Mesendoderm (in vitro differentiated cells): ENCODE measurements around the gene CPAMD8.

Experiments
- DNase-seq: peaks from one replicate; pipeline ENCODE4 v3.0.0; 2013
- H2AK5ac ChIP-seq: 2 replicates; pipeline ENCODE4 v1.6.1; 2013; ENCODE audit warnings: low read length, inconsistent platforms
- H2BK120ac ChIP-seq: 2 replicates; pipeline ENCODE4 v1.6.1; 2013; ENCODE audit warnings: low read depth, mild to moderate bottlenecking, low read length, moderate library complexity, mixed read lengths
- H2BK15ac ChIP-seq: replicated peaks from 2 replicates; pipeline ENCODE4 v1.6.1; 2013; ENCODE audit warnings: low read depth, mild to moderate bottlenecking, moderate library complexity
- H2BK5ac ChIP-seq: 2 replicates; pipeline ENCODE4 v1.6.1; 2013; ENCODE audit warnings: low read length, inconsistent platforms
- H3K18ac ChIP-seq: 2 replicates; pipeline ENCODE4 v1.6.1; 2013; ENCODE audit warnings: mild to moderate bottlenecking, low read length, mixed read lengths
- H3K23ac ChIP-seq: one replicate; pipeline ENCODE4 v1.6.1; 2013; ENCODE audit warnings: low read length
- H3K27ac ChIP-seq: 2 replicates; pipeline ENCODE4 v1.5.1; 2013; ENCODE audit warnings: low read depth, mild to moderate bottlenecking, inconsistent platforms, low read length, moderate library complexity
- H3K27me3 ChIP-seq: 2 replicates; pipeline ENCODE4 v1.6.1; 2013; ENCODE audit warnings: low read length, control low read depth, mild to moderate bottlenecking, inconsistent platforms; ENCODE audit not compliant: insufficient read depth, poor library complexity
- H3K36me3 ChIP-seq: 2 replicates; pipeline ENCODE4 v1.6.1; 2013; ENCODE audit warnings: low read length, inconsistent platforms; ENCODE audit not compliant: control insufficient read depth, insufficient read depth
- H3K4ac ChIP-seq: one replicate; pipeline ENCODE4 v1.6.1; 2013; ENCODE audit warnings: low read depth, mild to moderate bottlenecking, low read length, moderate library complexity
- H3K4me1 ChIP-seq: 2 replicates; pipeline ENCODE4 v1.6.1; 2013; ENCODE audit warnings: low read depth, low read length, inconsistent platforms; ENCODE audit not compliant: control insufficient read depth
- H3K4me2 ChIP-seq: 2 replicates; pipeline ENCODE4 v1.6.1; 2013; ENCODE audit warnings: low read length
- H3K4me3 ChIP-seq: 2 replicates; pipeline ENCODE4 v1.5.1; 2013; ENCODE audit warnings: mild to moderate bottlenecking, low read length
- H3K56ac ChIP-seq: one replicate; pipeline ENCODE4 v1.6.1; 2013; ENCODE audit warnings: low read length
- H3K79me1 ChIP-seq: 2 replicates; pipeline ENCODE4 v1.6.1; 2013; ENCODE audit warnings: low read length, inconsistent platforms
- H3K79me2 ChIP-seq: 2 replicates; pipeline ENCODE4 v1.6.1; 2013; ENCODE audit warnings: mild to moderate bottlenecking, low read length; ENCODE audit not compliant: control insufficient read depth, insufficient read depth
- H3K9ac ChIP-seq: 2 replicates; pipeline ENCODE4 v1.6.1; 2013; ENCODE audit warnings: low read length, inconsistent platforms
- H4K5ac ChIP-seq: one replicate; pipeline ENCODE4 v1.6.1; 2013; ENCODE audit warnings: low read length
- H4K8ac ChIP-seq: one replicate; pipeline ENCODE4 v1.6.1; 2013; ENCODE audit warnings: low read depth, mild to moderate bottlenecking, control low read depth, low read length, moderate library complexity
- WGBS: extraction: QIAGEN DNeasy Blood & Tissue Kit; methylation state at CpG from one replicate; pipeline ENCODE4 v1.1.7; 2013; ENCODE audit warnings: low lambda C conversion rate, missing lambda C conversion rate; ENCODE audit not compliant: insufficient coverage; ENCODE audit errors: extremely low coverage; 5-methylcytosine and 5-hydroxymethylcytosine counted together

The CPAMD8 gene

GRCh38 chr19:16880884-16881554 lies 145.6 kb downstream of the CPAMD8 start:
- H3K4me2 ChIP-seq, result no peak overlapping the region
- H4K8ac ChIP-seq, result no peak overlapping the region
- no peak overlapping the region for H3K4ac ChIP-seq
- WGBS, result no CpG with 5 or more reads among the region's 8 CpGs
- H4K5ac ChIP-seq, result no peak overlapping the region
- no peak overlapping the region for H2BK15ac ChIP-seq
- H3K36me3 ChIP-seq, result peaks cover 3% of the 10 kb centered on the region
- H3K79me2 ChIP-seq, result no peaks in the 10 kb centered on the region
- H3K27ac ChIP-seq, result no peak overlapping the region
- no peak overlapping the region for H3K18ac ChIP-seq
- H2AK5ac ChIP-seq, result no peak overlapping the region
- H3K4me1 ChIP-seq, result no peaks in the 10 kb centered on the region
- no peak overlapping the region for H3K23ac ChIP-seq
- H2BK5ac ChIP-seq, result no peak overlapping the region
- H3K4me3 ChIP-seq, result no peak overlapping the region
- no peak overlapping the region for H3K56ac ChIP-seq
- no peaks in the 10 kb centered on the region for H3K79me1 ChIP-seq
- DNase-seq, result no peak
- H3K27me3 ChIP-seq, result no peaks in the 10 kb centered on the region
- no peak overlapping the region for H2BK120ac ChIP-seq
- no peak overlapping the region for H3K9ac ChIP-seq

- Histone ChIP-seq H3K27me3 (no peaks in the 10 kb centered on the region), H3K4me3 (no peak overlapping the region), H3K18ac (no peak overlapping the region), H3K79me2 (peaks cover 10% of the 10 kb centered on the region), H3K56ac (no peak overlapping the region), H3K4ac (no peak overlapping the region), H3K4me2 (no peak overlapping the region), H2BK120ac (no peak overlapping the region), H2BK5ac (no peak overlapping the region), H3K23ac (no peak overlapping the region), H2AK5ac (no peak overlapping the region), H4K5ac (no peak overlapping the region), H3K36me3 (peaks cover 6% of the 10 kb centered on the region), H2BK15ac (no peak overlapping the region), H3K4me1 (no peaks in the 10 kb centered on the region), H3K9ac (no peak overlapping the region), H3K27ac (no peak overlapping the region), H3K79me1 (peaks cover 12% of the 10 kb centered on the region), H4K8ac (no peak overlapping the region)
- DNase-seq, result no peak
- WGBS, result no CpG with 5 or more reads among the region's 55 CpGs
Measured at GRCh38 chr19:16878181-16878965, 148.2 kb downstream of the CPAMD8 start.

GRCh38 chr19:16877581-16877980 lies 149.0 kb downstream of the CPAMD8 start:
- Histone ChIP-seq H2BK5ac (no peak overlapping the region), H3K27ac (no peak overlapping the region), H3K79me1 (peaks cover 12% of the 10 kb centered on the region), H3K27me3 (no peaks in the 10 kb centered on the region), H3K36me3 (peaks cover 6% of the 10 kb centered on the region), H3K18ac (no peak overlapping the region), H3K23ac (no peak overlapping the region), H3K4me2 (no peak overlapping the region), H2BK120ac (no peak overlapping the region), H4K5ac (no peak overlapping the region), H2AK5ac (no peak overlapping the region), H3K4me3 (no peak overlapping the region), H3K79me2 (peaks cover 10% of the 10 kb centered on the region), H4K8ac (no peak overlapping the region), H2BK15ac (no peak overlapping the region), H3K56ac (no peak overlapping the region), H3K4me1 (no peaks in the 10 kb centered on the region), H3K9ac (no peak overlapping the region), H3K4ac (no peak overlapping the region)
- WGBS, result no CpG with 5 or more reads among the region's 11 CpGs
- no peak for DNase-seq

GRCh38 chr19:16876904-16877361 lies 149.7 kb downstream of the CPAMD8 start:
- Histone ChIP-seq H3K27me3 (no peaks in the 10 kb centered on the region), H3K27ac (no peak overlapping the region), H2BK5ac (no peak overlapping the region), H4K5ac (no peak overlapping the region), H3K18ac (no peak overlapping the region), H3K4me2 (no peak overlapping the region), H3K4me3 (no peak overlapping the region), H3K79me1 (peaks cover 12% of the 10 kb centered on the region), H3K36me3 (peaks cover 6% of the 10 kb centered on the region), H3K4me1 (no peaks in the 10 kb centered on the region), H3K23ac (no peak overlapping the region), H2BK120ac (no peak overlapping the region), H2BK15ac (no peak overlapping the region), H3K56ac (no peak overlapping the region), H4K8ac (no peak overlapping the region), H3K79me2 (peaks cover 10% of the 10 kb centered on the region), H3K9ac (no peak overlapping the region), H2AK5ac (no peak overlapping the region), H3K4ac (no peak overlapping the region)
- DNase-seq, result no peak
- no CpG with 5 or more reads among the region's 12 CpGs for WGBS

GRCh38 chr19:16875584-16876555 lies 150.7 kb downstream of the CPAMD8 start:
- Histone ChIP-seq H3K27me3 (no peaks in the 10 kb centered on the region), H3K79me2 (peaks cover 10% of the 10 kb centered on the region), H3K4ac (no peak overlapping the region), H2AK5ac (no peak overlapping the region), H3K4me2 (no peak overlapping the region), H4K8ac (no peak overlapping the region), H3K27ac (no peak overlapping the region), H3K4me3 (no peak overlapping the region), H4K5ac (no peak overlapping the region), H3K18ac (no peak overlapping the region), H2BK120ac (no peak overlapping the region), H2BK15ac (no peak overlapping the region), H3K9ac (no peak overlapping the region), H2BK5ac (no peak overlapping the region), H3K36me3 (peaks cover 8% of the 10 kb centered on the region), H3K79me1 (peaks cover 12% of the 10 kb centered on the region), H3K4me1 (no peaks in the 10 kb centered on the region), H3K56ac (no peak overlapping the region), H3K23ac (no peak overlapping the region)
- DNase-seq, result no peak
- no CpG with 5 or more reads among the region's 39 CpGs for WGBS
